Stimulated activated naive CD8-positive, alpha-beta T cell treated with anti-CD3 and anti-CD28 coated beads, Interleukin-15, amount 100 ng/mL, for 72 hours (primary cell): ENCODE measurements around the gene C2.
A peak's percentile ranks its signal among the peaks of the same experiment; 100 is the strongest.
"Not testable (repeated sequence)": the region's sequence is repeated elsewhere in the genome, so short reads cannot be mapped to it uniquely, and the experiment has no call there.

Source experiments
- ATAC-seq: fragments of 150-1000 bp; cut with Tn5 transposase; 2 replicates; pipeline ENCODE4 v1.10.0; 2021; ENCODE audit warnings: mild to moderate bottlenecking, moderate library complexity
- DNase-seq, 2 donors: peaks; one replicate each; pipeline ENCODE4 v3.0.0; 2021 to 2022
- H3K27ac Mint-ChIP-seq, 2 donors: one replicate each; pipeline ENCODE4 v1.8.0; 2022; ENCODE audit warnings: mild to moderate bottlenecking in 2 of 2, mixed read lengths in 2 of 2, moderate library complexity in 2 of 2
- H3K27me3 Mint-ChIP-seq: one replicate; pipeline ENCODE4 v1.8.0; 2022; ENCODE audit warnings: mixed read lengths
- H3K4me1 Mint-ChIP-seq: one replicate; pipeline ENCODE4 v1.8.0; 2022; ENCODE audit warnings: mild to moderate bottlenecking, mixed read lengths
- H3K4me3 Mint-ChIP-seq, 2 donors: one replicate each; pipeline ENCODE4 v1.8.0; 2022; ENCODE audit warnings: mild to moderate bottlenecking in 2 of 2, mixed read lengths in 2 of 2, moderate library complexity in 1 of 2
- H3K9me3 Mint-ChIP-seq, 2 donors: one replicate each; pipeline ENCODE4 v1.8.0; 2022; ENCODE audit warnings: mixed read lengths in 2 of 2

Gene C2

GRCh38 chr6:31892821-31893220, 34.7 kb upstream of the C2 start:
- no peak overlapping the region for H3K4me3 Mint-ChIP-seq
- peak overlapping the region; percentile 38 to 80 for H3K27ac Mint-ChIP-seq
- no peak for DNase-seq
- peaks cover 15% of the 10 kb centered on the region for H3K4me1 Mint-ChIP-seq
- no peaks in the 10 kb centered on the region for H3K9me3 Mint-ChIP-seq
- ATAC-seq: no peak
- H3K27me3 Mint-ChIP-seq: no peaks in the 10 kb centered on the region

DNA sequence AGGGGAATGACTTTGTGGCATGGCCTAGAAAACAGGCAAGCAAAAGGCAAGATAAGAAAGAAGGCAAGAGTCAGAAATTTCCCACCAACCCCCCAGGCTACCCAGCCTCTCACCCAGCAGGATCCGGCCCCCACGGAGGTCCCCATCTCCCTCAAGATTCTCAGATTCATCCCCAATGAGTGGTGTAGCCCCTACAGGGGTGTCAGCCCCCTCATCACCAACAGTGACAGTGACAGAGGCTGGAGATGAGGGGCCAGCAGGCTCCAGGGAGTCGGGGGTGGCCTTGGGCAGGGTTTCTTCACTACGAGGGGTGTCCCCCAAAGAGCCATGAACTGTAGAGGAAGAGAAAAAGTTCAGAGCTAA, 31.0 kb upstream of the C2 start:
- H3K9me3 Mint-ChIP-seq: no peaks in the 10 kb centered on the region
- DNase-seq (no peak), ATAC-seq (no peak)
- peaks cover 45% of the 10 kb centered on the region for H3K4me1 Mint-ChIP-seq
- H3K27me3 Mint-ChIP-seq: no peaks in the 10 kb centered on the region
- H3K4me3 Mint-ChIP-seq: peak overlapping the region; percentile 92 to 97
- peak overlapping the region; percentile 87 to 98 for H3K27ac Mint-ChIP-seq

DNA sequence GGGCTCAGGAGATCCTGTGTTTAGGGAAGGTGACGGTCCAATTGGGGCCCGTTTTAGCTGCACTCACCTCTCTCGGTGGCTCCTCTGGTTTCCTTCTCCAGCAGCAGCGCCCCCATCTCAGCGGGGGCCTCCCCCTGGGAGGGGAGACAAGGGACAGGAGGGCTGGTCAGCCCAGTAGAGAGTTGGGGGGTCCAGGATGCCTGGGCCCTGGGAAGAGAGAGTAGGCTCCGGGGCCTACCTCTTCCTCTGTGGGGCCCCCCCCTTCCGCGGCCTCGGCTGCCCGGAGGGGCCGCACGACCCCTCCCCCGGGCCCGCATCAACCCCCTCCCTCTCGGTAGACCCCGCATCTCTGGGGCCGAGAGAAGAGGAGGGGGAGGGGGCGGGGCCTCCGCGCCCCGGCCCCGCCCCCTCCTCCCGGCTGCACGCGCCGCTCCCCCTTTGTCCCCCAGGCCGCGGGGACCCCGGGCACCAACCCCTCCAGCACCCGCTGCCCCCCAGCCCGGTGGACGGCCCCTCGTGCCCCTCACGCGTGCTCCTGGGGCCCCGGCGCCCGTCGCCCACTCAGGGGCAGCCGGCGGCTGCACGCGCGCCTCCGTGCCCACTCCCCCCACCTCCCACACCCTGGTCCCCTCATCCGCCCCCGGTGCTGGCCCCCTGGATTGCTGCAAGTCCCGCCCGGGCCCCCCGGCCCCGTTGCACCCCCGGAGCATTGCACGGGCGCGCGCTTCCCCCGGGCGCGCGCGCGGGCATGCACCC, 30.5 kb upstream of the C2 start:
- ATAC-seq: peak; percentile 10
- Mint-ChIP-seq H3K9me3 (no peaks in the 10 kb centered on the region), H3K4me1 (peaks cover 46% of the 10 kb centered on the region), H3K4me3 (peak overlapping the region; percentile 92 to 97), H3K27ac (peak overlapping the region; percentile 87 to 98), H3K27me3 (no peaks in the 10 kb centered on the region)
- DNase-seq: peak in 1 of 2 donors; percentile 28

DNA sequence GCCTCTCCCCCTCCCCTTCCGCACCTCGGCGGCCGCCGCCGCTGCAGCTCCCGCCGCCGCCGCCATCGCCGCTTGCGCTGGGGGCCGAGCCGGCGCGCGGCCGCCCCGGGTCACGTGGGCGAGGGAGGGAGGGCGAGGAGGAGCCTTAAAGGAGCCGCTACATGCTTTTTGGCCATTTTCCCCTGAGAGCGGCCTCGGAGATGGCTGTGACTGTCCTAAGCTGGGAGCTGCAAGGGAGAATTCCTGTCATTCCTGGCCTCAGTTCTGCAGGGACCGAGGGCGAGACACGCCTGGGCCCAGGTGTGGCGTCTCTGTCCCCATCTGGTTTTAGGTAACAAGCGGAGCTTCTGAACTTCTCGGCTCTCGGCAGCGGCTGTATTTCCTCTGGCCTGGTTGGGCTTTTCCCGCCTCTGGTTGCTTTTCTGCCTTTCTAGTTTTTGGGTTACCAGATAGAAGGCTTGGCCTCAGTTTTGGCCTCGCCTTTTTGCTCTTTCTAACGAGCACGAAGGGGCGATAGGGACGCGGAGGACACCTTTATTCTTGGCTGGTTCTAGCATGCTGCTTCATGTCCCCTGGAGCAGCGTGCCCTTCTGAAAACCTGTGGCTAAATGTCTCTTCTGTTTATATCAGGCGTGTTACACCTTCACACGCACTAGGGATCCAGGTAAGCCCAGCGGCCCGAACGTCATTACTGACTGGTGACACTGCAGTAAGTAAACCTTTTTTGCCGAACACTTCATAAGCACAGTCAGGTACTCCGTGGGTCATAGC, 29.7 kb upstream of the C2 start, which contains the start of gene EHMT2:
TSS of gene EHMT2 (minus strand) at position 87 of the 771 bp plus-strand sequence. CDS start at position 66, 21 bp downstream.
- peak; percentile 73 for ATAC-seq
- H3K27ac Mint-ChIP-seq: peak within 1 kb of the TSS; percentile 87 to 98
- DNase-seq: peak; percentile 86 to 87
- H3K9me3 Mint-ChIP-seq: no peaks in the 10 kb centered on the region
- peaks cover 52% of the 10 kb centered on the region for H3K4me1 Mint-ChIP-seq
- peak within 1 kb of the TSS; percentile 92 to 97 for H3K4me3 Mint-ChIP-seq
- no peaks in the 10 kb centered on the region for H3K27me3 Mint-ChIP-seq

GRCh38 chr6:31898383-31899011, 29.0 kb upstream of the C2 start:
- Mint-ChIP-seq H3K4me1 (peaks cover 56% of the 10 kb centered on the region), H3K27ac (peak overlapping the region; percentile 79 to 97), H3K4me3 (peak overlapping the region; percentile 86 to 96), H3K9me3 (no peaks in the 10 kb centered on the region), H3K27me3 (no peaks in the 10 kb centered on the region)
- peak; percentile 3 for ATAC-seq
- DNase-seq: no peak

DNA sequence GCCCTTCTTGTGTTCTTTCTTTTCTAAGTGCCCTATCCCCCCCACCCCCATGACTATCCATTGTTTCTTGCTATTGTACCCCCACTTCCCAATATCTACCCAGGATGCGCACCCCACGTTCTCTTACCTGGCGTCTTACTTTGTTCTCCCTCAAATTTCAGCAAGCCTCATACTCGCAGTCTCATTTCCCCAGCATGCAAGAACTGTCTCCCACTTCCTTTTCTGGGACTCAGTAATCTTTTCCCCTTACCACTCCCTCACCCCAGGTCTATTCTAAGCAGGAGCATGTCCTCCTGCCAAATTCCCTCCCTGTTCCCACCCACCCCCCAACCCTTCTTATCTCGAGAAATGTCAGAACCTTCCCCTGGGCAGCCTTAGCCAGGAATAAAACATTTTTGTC, 28.3 kb upstream of the C2 start:
- Mint-ChIP-seq H3K4me1 (peaks cover 56% of the 10 kb centered on the region), H3K4me3 (peak overlapping the region; percentile 60 to 86)

GRCh38 chr6:31899882-31900722, 27.4 kb upstream of the C2 start:
- H3K27ac Mint-ChIP-seq: no peak overlapping the region
- ATAC-seq (no peak), DNase-seq (no peak)
- peak overlapping the region; percentile 60 to 86 for H3K4me3 Mint-ChIP-seq
- no peaks in the 10 kb centered on the region for H3K9me3 Mint-ChIP-seq
- H3K4me1 Mint-ChIP-seq: peaks cover 56% of the 10 kb centered on the region
- H3K27me3 Mint-ChIP-seq: no peaks in the 10 kb centered on the region

More for the DNA sequence above, 28.3 kb upstream of the C2 start:
- ATAC-seq (no peak), DNase-seq (no peak)
- no peaks in the 10 kb centered on the region for H3K27me3 Mint-ChIP-seq
- no peaks in the 10 kb centered on the region for H3K9me3 Mint-ChIP-seq
- peak overlapping the region in 1 of 2 donors; percentile 69 for H3K27ac Mint-ChIP-seq

DNA sequence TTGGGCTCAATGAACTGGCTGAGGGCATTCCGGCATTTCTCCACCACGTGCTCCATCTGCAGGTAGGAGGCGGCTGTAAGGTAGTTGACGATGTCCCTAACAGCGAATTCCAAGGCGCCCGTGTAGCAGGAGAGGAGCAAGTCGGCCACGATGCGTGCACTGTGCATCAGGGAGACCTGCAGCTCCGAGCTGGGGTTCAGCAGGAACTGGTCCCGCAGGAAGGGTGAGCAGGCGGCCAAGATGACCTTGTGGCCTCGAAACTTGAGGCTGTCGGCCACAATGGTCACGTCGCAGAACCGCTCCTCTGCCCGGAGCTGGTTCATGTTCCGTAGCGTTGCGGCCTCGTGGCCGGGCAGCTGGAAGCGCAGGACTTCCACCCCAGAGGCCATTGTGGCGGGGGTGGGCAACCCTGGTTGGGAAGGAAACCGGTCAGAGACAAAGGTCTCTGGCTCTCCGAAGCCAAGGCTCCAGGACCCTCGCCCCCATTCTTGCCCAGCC, 26.6 kb upstream of the C2 start:
- H3K4me3 Mint-ChIP-seq: peak overlapping the region; percentile 75 to 90
- H3K27ac Mint-ChIP-seq: peak overlapping the region in 1 of 2 donors; percentile 71
- peaks cover 50% of the 10 kb centered on the region for H3K4me1 Mint-ChIP-seq
- no peaks in the 10 kb centered on the region for H3K9me3 Mint-ChIP-seq
- peaks cover 1% of the 10 kb centered on the region for H3K27me3 Mint-ChIP-seq
- no peak for ATAC-seq
- DNase-seq: no peak

DNA sequence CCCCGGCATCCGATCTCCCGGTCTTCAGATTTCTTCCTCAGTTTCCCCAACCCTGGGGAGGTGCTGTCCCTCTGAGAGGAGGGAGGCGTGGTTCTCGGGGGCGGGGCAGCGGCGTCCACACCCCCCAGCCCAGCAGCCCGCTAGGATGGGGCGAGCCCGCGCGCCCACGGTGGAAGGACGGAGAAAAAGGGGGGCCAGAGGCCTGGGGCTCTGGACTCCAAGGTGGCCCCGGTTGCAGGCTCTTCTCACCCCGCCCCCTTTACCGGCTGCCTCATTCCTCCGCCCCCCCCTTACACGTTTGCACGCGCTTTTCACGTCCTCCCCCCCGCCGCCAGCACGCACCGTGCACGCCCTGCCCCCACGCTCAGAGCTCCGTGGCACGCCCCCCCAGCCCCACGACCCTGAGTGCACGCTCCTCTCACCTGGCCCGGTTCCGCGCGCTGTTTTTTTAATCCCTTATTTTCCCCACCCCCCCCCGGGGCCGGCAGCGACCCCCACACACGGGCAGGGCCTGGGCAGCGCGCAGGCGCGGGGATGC, 26.0 kb upstream of the C2 start:
- peaks cover 6% of the 10 kb centered on the region for H3K27me3 Mint-ChIP-seq
- H3K27ac Mint-ChIP-seq: peak overlapping the region in 1 of 2 donors; percentile 71
- peaks cover 44% of the 10 kb centered on the region for H3K4me1 Mint-ChIP-seq
- H3K4me3 Mint-ChIP-seq: peak overlapping the region; percentile 75 to 90
- ATAC-seq (peak; percentile 19), DNase-seq (peak; percentile 61 to 64)
- no peaks in the 10 kb centered on the region for H3K9me3 Mint-ChIP-seq

- peaks cover 10% of the 10 kb centered on the region for H3K27me3 Mint-ChIP-seq
- H3K9me3 Mint-ChIP-seq: no peaks in the 10 kb centered on the region
- DNase-seq: peak; percentile 87 to 91
- peak; percentile 78 for ATAC-seq
- H3K4me3 Mint-ChIP-seq: peak within 1 kb of the TSS; percentile 75 to 90
- peaks cover 41% of the 10 kb centered on the region for H3K4me1 Mint-ChIP-seq
- peak within 1 kb of the TSS; percentile 92 to 97 for H3K27ac Mint-ChIP-seq
Measured at GRCh38 chr6:31901953-31902643, 25.4 kb upstream of the C2 start, which contains the start of gene ZBTB12. ZBTB12 (minus strand) TSS chr6:31902086; CDS start chr6:31901305, 781 bp downstream.

GRCh38 chr6:31903957-31904356, 23.6 kb upstream of the C2 start:
- DNase-seq: no peak
- Mint-ChIP-seq H3K27me3 (peaks cover 10% of the 10 kb centered on the region), H3K4me1 (peaks cover 35% of the 10 kb centered on the region), H3K4me3 (no peak overlapping the region), H3K27ac (no peak overlapping the region), H3K9me3 (no peaks in the 10 kb centered on the region)
- ATAC-seq: no peak

- Mint-ChIP-seq H3K27me3 (peaks cover 10% of the 10 kb centered on the region), H3K9me3 (no peaks in the 10 kb centered on the region), H3K27ac (no peak overlapping the region), H3K4me3 (no peak overlapping the region), H3K4me1 (peaks cover 24% of the 10 kb centered on the region)
- DNase-seq (no peak), ATAC-seq (no peak)
Measured at GRCh38 chr6:31905041-31905440, 22.5 kb upstream of the C2 start.

GRCh38 chr6:31906122-31906521, 21.4 kb upstream of the C2 start:
- ATAC-seq: no peak
- Mint-ChIP-seq H3K9me3 (no peaks in the 10 kb centered on the region), H3K27me3 (peaks cover 10% of the 10 kb centered on the region), H3K4me1 (peaks cover 14% of the 10 kb centered on the region), H3K4me3 (no peak overlapping the region), H3K27ac (peak overlapping the region in 1 of 2 donors; percentile 4)
- DNase-seq: no peak

- ATAC-seq, H3K4me3 Mint-ChIP-seq, DNase-seq, H3K27ac Mint-ChIP-seq, H3K4me1 Mint-ChIP-seq, H3K9me3 Mint-ChIP-seq, H3K27me3 Mint-ChIP-seq: not testable (repeated sequence)
Measured at GRCh38 chr6:31906727-31907126, 20.8 kb upstream of the C2 start.
